Measurements from ENCODE around the gene INPP5D. TPM values are rescaled to one million over a fixed set of nuclear protein-coding genes. Genes with fewer than 3 reads are reported as not detected.

The INPP5D gene
- total and polyA plus RNA-seq, 4 donors: 2.9 to 18.8 (median 6.6) TPM

- no peak overlapping the region for H3K9ac ChIP-seq (ENCODE audit: low read depth in 1 of 2, low read length in 2 of 2)
- H3K4me1 ChIP-seq (ENCODE audit: control insufficient read depth in 4 of 4, insufficient read depth in 4 of 4, low read length in 3 of 4): no peaks in the 10 kb centered on the region
- peaks cover 0 to 8% (median 4%) of the 10 kb centered on the region in 4 donors for H3K36me3 ChIP-seq (ENCODE audit: control insufficient read depth in 4 of 4, insufficient read depth in 3 of 4, low read depth in 1 of 4, low read length in 3 of 4)
- no peak overlapping the region for H3K27ac ChIP-seq (ENCODE audit: low read depth in 1 of 2, low read length in 2 of 2)
- TF ChIP-seq, protein P1, sequence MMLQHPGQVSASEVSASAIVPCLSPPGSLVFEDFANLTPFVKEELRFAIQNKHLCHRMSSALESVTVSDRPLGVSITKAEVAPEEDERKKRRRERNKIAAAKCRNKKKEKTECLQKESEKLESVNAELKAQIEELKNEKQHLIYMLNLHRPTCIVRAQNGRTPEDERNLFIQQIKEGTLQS (IDR thresholded peaks at IDR 0.05): no peak
- TF ChIP-seq HNF4A (conservative IDR thresholded peaks at IDR 0.05) (no peak), FOXA2 (IDR thresholded peaks at IDR 0.05) (no peak), ZBTB33 (IDR thresholded peaks at IDR 0.05) (no peak), YY1 (IDR thresholded peaks at IDR 0.05) (no peak)
- TF ChIP-seq, protein P2, sequence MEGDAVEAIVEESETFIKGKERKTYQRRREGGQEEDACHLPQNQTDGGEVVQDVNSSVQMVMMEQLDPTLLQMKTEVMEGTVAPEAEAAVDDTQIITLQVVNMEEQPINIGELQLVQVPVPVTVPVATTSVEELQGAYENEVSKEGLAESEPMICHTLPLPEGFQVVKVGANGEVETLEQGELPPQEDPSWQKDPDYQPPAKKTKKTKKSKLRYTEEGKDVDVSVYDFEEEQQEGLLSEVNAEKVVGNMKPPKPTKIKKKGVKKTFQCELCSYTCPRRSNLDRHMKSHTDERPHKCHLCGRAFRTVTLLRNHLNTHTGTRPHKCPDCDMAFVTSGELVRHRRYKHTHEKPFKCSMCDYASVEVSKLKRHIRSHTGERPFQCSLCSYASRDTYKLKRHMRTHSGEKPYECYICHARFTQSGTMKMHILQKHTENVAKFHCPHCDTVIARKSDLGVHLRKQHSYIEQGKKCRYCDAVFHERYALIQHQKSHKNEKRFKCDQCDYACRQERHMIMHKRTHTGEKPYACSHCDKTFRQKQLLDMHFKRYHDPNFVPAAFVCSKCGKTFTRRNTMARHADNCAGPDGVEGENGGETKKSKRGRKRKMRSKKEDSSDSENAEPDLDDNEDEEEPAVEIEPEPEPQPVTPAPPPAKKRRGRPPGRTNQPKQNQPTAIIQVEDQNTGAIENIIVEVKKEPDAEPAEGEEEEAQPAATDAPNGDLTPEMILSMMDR (IDR thresholded peaks at IDR 0.05; ENCODE audit: low read depth, low read length, missing input control): no peak
- TF ChIP-seq, protein P3, sequence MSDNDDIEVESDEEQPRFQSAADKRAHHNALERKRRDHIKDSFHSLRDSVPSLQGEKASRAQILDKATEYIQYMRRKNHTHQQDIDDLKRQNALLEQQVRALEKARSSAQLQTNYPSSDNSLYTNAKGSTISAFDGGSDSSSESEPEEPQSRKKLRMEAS (IDR thresholded peaks at IDR 0.05): no peak
- H3K9me3 ChIP-seq (ENCODE audit: control insufficient read depth in 4 of 4, low read length in 3 of 4): no peaks in the 10 kb centered on the region
- 94% methylated on average over 11 of the region's 11 CpGs for WGBS
- H3K27me3 ChIP-seq (ENCODE audit: control insufficient read depth in 4 of 4, insufficient read depth in 4 of 4, low read length in 3 of 4): no peaks in the 10 kb centered on the region
- DNase-seq (ENCODE audit: low spot score): no peak
- no peak overlapping the region for H3K4me3 ChIP-seq (ENCODE audit: low read depth in 1 of 3, low read length in 3 of 3)
These were observed 86.1 kb downstream of the INPP5D start for GRCh38 chr2:233146194-233146593.

DNA sequence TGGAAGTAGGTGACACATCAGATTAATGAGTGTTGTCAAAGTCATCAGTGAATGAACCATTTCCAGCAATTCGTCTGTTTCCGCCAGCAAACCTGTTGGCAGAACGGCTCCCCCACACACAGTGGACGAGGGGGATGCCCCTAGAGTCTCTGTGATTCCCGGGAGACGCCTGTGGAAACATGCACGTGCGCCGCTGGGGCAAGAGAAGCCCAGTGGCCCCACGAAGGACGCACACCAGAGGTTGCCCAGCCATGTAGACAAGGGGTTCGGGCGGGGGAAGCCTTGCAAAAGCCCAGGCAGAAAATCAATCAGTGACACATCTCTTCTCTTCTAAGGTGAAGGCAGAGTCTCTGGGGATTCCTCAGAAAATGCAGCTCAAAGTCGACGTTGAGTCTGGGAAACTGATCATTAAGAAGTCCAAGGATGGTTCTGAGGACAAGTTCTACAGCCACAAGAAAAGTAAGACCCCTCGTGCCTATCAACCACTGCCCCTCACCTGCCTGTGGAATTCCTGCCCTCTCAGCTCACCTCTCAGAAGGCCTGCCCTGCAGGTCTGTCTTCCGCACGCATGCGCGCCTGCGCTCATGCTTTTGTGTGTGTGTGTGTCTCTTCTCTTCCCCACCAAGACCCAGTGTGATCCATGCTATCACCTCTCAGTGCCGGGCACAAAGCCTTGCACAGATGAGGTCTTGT, 87.1 kb downstream of the INPP5D start:
- Histone ChIP-seq H3K4me1 (ENCODE audit: control insufficient read depth in 4 of 4, insufficient read depth in 4 of 4, low read length in 3 of 4) (no peaks in the 10 kb centered on the region), H3K9me3 (ENCODE audit: control insufficient read depth in 4 of 4, low read length in 3 of 4) (no peaks in the 10 kb centered on the region), H3K9ac (ENCODE audit: low read depth in 1 of 2, low read length in 2 of 2) (no peak overlapping the region), H3K27ac (ENCODE audit: low read depth in 1 of 2, low read length in 2 of 2) (no peak overlapping the region), H3K27me3 (ENCODE audit: control insufficient read depth in 4 of 4, insufficient read depth in 4 of 4, low read length in 3 of 4) (no peaks in the 10 kb centered on the region), H3K36me3 (ENCODE audit: control insufficient read depth in 4 of 4, insufficient read depth in 3 of 4, low read depth in 1 of 4, low read length in 3 of 4) (peaks cover 0 to 8% (median 4%) of the 10 kb centered on the region in 4 donors), H3K4me3 (ENCODE audit: low read depth in 1 of 3, low read length in 3 of 3) (no peak overlapping the region)
- 91% methylated on average over 22 of the region's 22 CpGs for WGBS
- DNase-seq (ENCODE audit: low spot score): no peak
- TF ChIP-seq TAF1 (conservative IDR thresholded peaks at IDR 0.05) (no peak), HNF4A (conservative IDR thresholded peaks at IDR 0.05) (no peak), SP1 (IDR thresholded peaks at IDR 0.05) (no peak), EGR1 (IDR thresholded peaks at IDR 0.05; ENCODE audit: low read depth in 2 of 2) (no peak), ZBTB33 (IDR thresholded peaks at IDR 0.05) (no peak), FOXA1 (IDR thresholded peaks at IDR 0.05) (no peak), HNF4G (IDR thresholded peaks at IDR 0.05) (no peak), JUND (IDR thresholded peaks at IDR 0.05) (no peak), FOXA2 (IDR thresholded peaks at IDR 0.05) (no peak), RAD21 (IDR thresholded peaks at IDR 0.05) (no peak), RXRA (IDR thresholded peaks at IDR 0.05) (no peak), NR2F2 (IDR thresholded peaks at IDR 0.05) (no peak), GABPA (IDR thresholded peaks at IDR 0.05 in 1 of 2, conservative IDR thresholded peaks at IDR 0.05 in 1 of 2) (no peak), REST (IDR thresholded peaks at IDR 0.05) (no peak), YY1 (IDR thresholded peaks at IDR 0.05) (no peak)
- TF ChIP-seq, protein P2 (IDR thresholded peaks at IDR 0.05; ENCODE audit: low read depth, low read length, missing input control): no peak
- TF ChIP-seq, protein P3 (IDR thresholded peaks at IDR 0.05): no peak
- TF ChIP-seq, protein P1 (IDR thresholded peaks at IDR 0.05): no peak

Data from liver (tissue), 9 donors.